ENCODE results near the gene KAZN.

The KAZN gene

GRCh38 chr1:14777516-14778506 is 179.3 kb downstream of the KAZN start:
- DNase-seq: peak; percentile 18

GRCh38 chr1:14778541-14778897 is 180.0 kb downstream of the KAZN start:
- no peak for DNase-seq

GRCh38 chr1:14778898-14779865 is 180.7 kb downstream of the KAZN start:
- peak; percentile 26 for DNase-seq

GRCh38 chr1:14780271-14780670 is 181.8 kb downstream of the KAZN start:
- DNase-seq: no peak

GRCh38 chr1:14781811-14782210 is 183.3 kb downstream of the KAZN start:
- DNase-seq: no peak

- DNase-seq: no peak
Measured at GRCh38 chr1:14782741-14783591, 184.5 kb downstream of the KAZN start.

GRCh38 chr1:14783592-14783886 is 185.1 kb downstream of the KAZN start:
- no peak for DNase-seq

GRCh38 chr1:14784790-14785773 is 186.6 kb downstream of the KAZN start:
- DNase-seq: no peak

GRCh38 chr1:14786109-14786675 is 187.7 kb downstream of the KAZN start:
- DNase-seq: no peak

GRCh38 chr1:14786681-14787080 is 188.2 kb downstream of the KAZN start:
- DNase-seq: no peak

GRCh38 chr1:14787604-14788003 is 189.1 kb downstream of the KAZN start:
- no peak for DNase-seq

GRCh38 chr1:14788080-14788479 is 189.6 kb downstream of the KAZN start:
- no peak for DNase-seq

GRCh38 chr1:14790982-14791381 is 192.5 kb downstream of the KAZN start:
- no peak for DNase-seq

GRCh38 chr1:14791654-14792053 is 193.2 kb downstream of the KAZN start:
- no peak for DNase-seq

GRCh38 chr1:14794136-14794768 is 195.8 kb downstream of the KAZN start:
- DNase-seq: no peak

GRCh38 chr1:14794906-14795305 is 196.4 kb downstream of the KAZN start:
- no peak for DNase-seq

GRCh38 chr1:14795589-14795988 is 197.1 kb downstream of the KAZN start:
- no peak for DNase-seq

GRCh38 chr1:14800014-14800413 is 201.5 kb downstream of the KAZN start:
- no peak for DNase-seq

- DNase-seq: no peak
Measured at GRCh38 chr1:14800500-14801076, 202.1 kb downstream of the KAZN start.

Measured in activated CD4-positive, alpha-beta T cell treated with anti-CD3 and anti-CD28 coated beads, Interleukin-10, Interleukin-2, amounts not matched to agents 100 ng/mL and 50 ng/mL, durations not matched to agents 16 hours and 8 hours (primary cell).